Measurements from ENCODE around the gene CENPM. TPM values are rescaled to one million over a fixed set of nuclear protein-coding genes. Genes with fewer than 3 reads are reported as not detected.

Gene CENPM
- total and polyA plus RNA-seq, 8 donors = 0.14 to 1.7 (median 0.62) TPM

GRCh38 chr22:41928593-41929417 lies 18.1 kb downstream of the CENPM start:
- DNase-seq (no peak), ATAC-seq (no peak), FAIRE-seq (no peak)
- Histone ChIP-seq H3K36me3 (no peaks in the 10 kb centered on the region), H3K27me3 (no peaks in the 10 kb centered on the region), H3K9me3 (no peaks in the 10 kb centered on the region), H3K4me1 (peaks cover 0 to 3% (median 0%) of the 10 kb centered on the region in 3 donors), H3K4me3 (no peak overlapping the region), H3K27ac (no peak overlapping the region)
- WGBS, 2 donors = 84 to 87% methylated on average over 11 to 14 of the region's 14 CpGs
- intact Hi-C loops (cut with DNase I) = no loop called here
- TF ChIP-seq CTCF (IDR thresholded peaks at IDR 0.05) = no peak

GRCh38 chr22:41927813-41928212 lies 19.1 kb downstream of the CENPM start:
- intact Hi-C loops (cut with DNase I) = no loop called here
- no peak for DNase-seq
- peaks cover 0 to 3% (median 0%) of the 10 kb centered on the region in 3 donors for H3K4me1 ChIP-seq
- no peak overlapping the region for H3K27ac ChIP-seq
- ATAC-seq = no peak
- no peak for FAIRE-seq
- 78 to 84% methylated on average over 6 of the region's 6 CpGs for WGBS, 2 donors
- TF ChIP-seq CTCF (IDR thresholded peaks at IDR 0.05) = no peak
- H3K9me3 ChIP-seq = no peaks in the 10 kb centered on the region
- H3K27me3 ChIP-seq = no peaks in the 10 kb centered on the region
- H3K36me3 ChIP-seq = no peaks in the 10 kb centered on the region
- H3K4me3 ChIP-seq = no peak overlapping the region

- H3K4me3 ChIP-seq = peak overlapping the region in 3 of 4 donors; percentile 1 to 54 (median 36)
These were observed 21.0 kb downstream of the CENPM start for GRCh38 chr22:41925783-41926460.

GRCh38 chr22:41923595-41924276 lies 23.2 kb downstream of the CENPM start:
- Histone ChIP-seq H3K9me3 (no peaks in the 10 kb centered on the region), H3K4me3 (no peak overlapping the region), H3K27me3 (no peaks in the 10 kb centered on the region), H3K36me3 (no peaks in the 10 kb centered on the region), H3K27ac (no peak overlapping the region), H3K4me1 (peaks cover 0 to 11% (median 6%) of the 10 kb centered on the region in 3 donors)
- ATAC-seq = no peak
- DNase-seq = no peak
- TF ChIP-seq CTCF (IDR thresholded peaks at IDR 0.05) = no peak
- intact Hi-C loops (cut with DNase I) = no loop called here
- WGBS, 2 donors = 88 to 89% methylated on average over 14 of the region's 14 CpGs
- FAIRE-seq = no peak

More at GRCh38 chr22:41925783-41926460, 21.0 kb downstream of the CENPM start:
- ATAC-seq = peak; percentile 81 to 97 (median 90)
- TF ChIP-seq CTCF (IDR thresholded peaks at IDR 0.05) = peak; percentile 49 to 64 (median 56)
- DNase-seq = peak; percentile 47 to 92 (median 80)
- H3K27ac ChIP-seq = no peak overlapping the region
- H3K9me3 ChIP-seq = no peaks in the 10 kb centered on the region
- H3K27me3 ChIP-seq = no peaks in the 10 kb centered on the region
- no peak for FAIRE-seq
- WGBS, 2 donors = 5 to 8% methylated on average over 34 to 45 of the region's 48 CpGs
- intact Hi-C loops (cut with DNase I) = no loop called here
- H3K4me1 ChIP-seq = peaks cover 0 to 3% (median 0%) of the 10 kb centered on the region in 3 donors
- H3K36me3 ChIP-seq = no peaks in the 10 kb centered on the region
